ENCODE results near the gene GBP3. TPM values are rescaled to one million over a fixed set of nuclear protein-coding genes. Genes with fewer than 3 reads are reported as not detected.

Gene GBP3
- total RNA-seq, 4 donors from 2014 or later = 5.5 to 15.7 (median 9.7) TPM

GRCh38 chr1:88998716-88999115 is 23.9 kb downstream of the GBP3 start:
- H3K4me1 ChIP-seq = peaks cover 1% of the 10 kb centered on the region
- H3K36me3 ChIP-seq = no peaks in the 10 kb centered on the region
- DNase-seq (ENCODE audit: low spot score in 2 of 2) = no peak
- H3K4me3 ChIP-seq = no peak overlapping the region
- H3K27me3 ChIP-seq = no peaks in the 10 kb centered on the region
- no peak overlapping the region for H3K27ac ChIP-seq
- no peak for TF ChIP-seq EP300 (IDR thresholded peaks at IDR 0.05)
- peak in 1 of 2 donors; percentile 57 for TF ChIP-seq CTCF (IDR thresholded peaks at IDR 0.05)
- 5% methylated on average over 2 of the region's 2 CpGs for WGBS
- H3K9me3 ChIP-seq = no peaks in the 10 kb centered on the region

GRCh38 chr1:88990426-88990825 is 32.2 kb downstream of the GBP3 start:
- DNase-seq (ENCODE audit: low spot score in 2 of 2) = no peak
- no peaks in the 10 kb centered on the region for H3K9me3 ChIP-seq
- H3K27me3 ChIP-seq = no peaks in the 10 kb centered on the region
- no peak overlapping the region for H3K4me3 ChIP-seq
- TF ChIP-seq POLR2AphosphoS5 (IDR thresholded peaks at IDR 0.05) = no peak
- peaks cover 48% of the 10 kb centered on the region for H3K4me1 ChIP-seq
- H3K36me3 ChIP-seq = peaks cover 9% of the 10 kb centered on the region
- H3K27ac ChIP-seq = no peak overlapping the region
- 96% methylated on average over 1 of the region's 1 CpG for WGBS

- Histone ChIP-seq H3K4me3 (no peak overlapping the region), H3K9me3 (no peaks in the 10 kb centered on the region), H3K36me3 (peaks cover 15% of the 10 kb centered on the region), H3K27me3 (no peaks in the 10 kb centered on the region), H3K27ac (peak overlapping the region; percentile 47), H3K4me1 (peaks cover 59% of the 10 kb centered on the region)
- DNase-seq (ENCODE audit: low spot score in 2 of 2) = no peak
- TF ChIP-seq POLR2AphosphoS5 (IDR thresholded peaks at IDR 0.05) (no peak), EP300 (IDR thresholded peaks at IDR 0.05) (no peak), CTCF (IDR thresholded peaks at IDR 0.05) (no peak), POLR2A (IDR thresholded peaks at IDR 0.05) (no peak)
- 88% methylated on average over 4 of the region's 4 CpGs for WGBS
Observed at GRCh38 chr1:88985692-88986091, 37.0 kb downstream of the GBP3 start.

GRCh38 chr1:88985032-88985431 is 37.6 kb downstream of the GBP3 start:
- WGBS = 12% methylated on average over 1 of the region's 1 CpG
- peaks cover 15% of the 10 kb centered on the region for H3K36me3 ChIP-seq
- no peaks in the 10 kb centered on the region for H3K27me3 ChIP-seq
- H3K9me3 ChIP-seq = no peaks in the 10 kb centered on the region
- peak overlapping the region; percentile 47 for H3K27ac ChIP-seq
- no peak for TF ChIP-seq CTCF (IDR thresholded peaks at IDR 0.05)
- peak in 1 of 3 donors; percentile 38 for TF ChIP-seq POLR2AphosphoS5 (IDR thresholded peaks at IDR 0.05)
- TF ChIP-seq EP300 (IDR thresholded peaks at IDR 0.05) = no peak
- no peak for TF ChIP-seq POLR2A (IDR thresholded peaks at IDR 0.05)
- H3K4me1 ChIP-seq = peaks cover 55% of the 10 kb centered on the region
- DNase-seq (ENCODE audit: low spot score in 2 of 2) = no peak
- H3K4me3 ChIP-seq = no peak overlapping the region

GRCh38 chr1:88984569-88984968 is 38.1 kb downstream of the GBP3 start:
- Histone ChIP-seq H3K9me3 (no peaks in the 10 kb centered on the region), H3K36me3 (peaks cover 17% of the 10 kb centered on the region), H3K27ac (peak overlapping the region; percentile 47), H3K4me3 (peak overlapping the region; percentile 8), H3K4me1 (peaks cover 52% of the 10 kb centered on the region), H3K27me3 (no peaks in the 10 kb centered on the region)
- no peak for DNase-seq (ENCODE audit: low spot score in 2 of 2)
- TF ChIP-seq EP300 (IDR thresholded peaks at IDR 0.05) = no peak
- WGBS = 93% methylated on average over 1 of the region's 1 CpG

GRCh38 chr1:88983791-88984559 is 38.7 kb downstream of the GBP3 start:
- Histone ChIP-seq H3K4me1 (peaks cover 46% of the 10 kb centered on the region), H3K36me3 (peaks cover 19% of the 10 kb centered on the region), H3K9me3 (no peaks in the 10 kb centered on the region), H3K27me3 (no peaks in the 10 kb centered on the region), H3K27ac (peak overlapping the region; percentile 47), H3K4me3 (peak overlapping the region; percentile 8)
- TF ChIP-seq CTCF (IDR thresholded peaks at IDR 0.05) (peak; percentile 20 to 41), EP300 (IDR thresholded peaks at IDR 0.05) (no peak), POLR2A (IDR thresholded peaks at IDR 0.05) (no peak), POLR2AphosphoS5 (IDR thresholded peaks at IDR 0.05) (no peak)
- WGBS = 79% methylated on average over 17 of the region's 17 CpGs
- DNase-seq (ENCODE audit: low spot score in 2 of 2) = no peak
